ENCODE data around the gene MRPL32.

The MRPL32 gene

GRCh38 chr7:42967391-42967790 is 35.2 kb downstream of the MRPL32 start:
- no peak for DNase-seq

- DNase-seq: no peak
Observed at GRCh38 chr7:42972699-42973500, 40.7 kb downstream of the MRPL32 start.

GRCh38 chr7:42976371-42976770 is 44.2 kb downstream of the MRPL32 start:
- DNase-seq: no peak

GRCh38 chr7:42978496-42978895 is 46.3 kb downstream of the MRPL32 start:
- DNase-seq: no peak

- DNase-seq: no peak
Observed at GRCh38 chr7:42980084-42980483, 47.9 kb downstream of the MRPL32 start.

GRCh38 chr7:42980514-42980913 is 48.3 kb downstream of the MRPL32 start:
- DNase-seq: no peak

- no peak for DNase-seq
Observed at GRCh38 chr7:42981601-42982000, 49.4 kb downstream of the MRPL32 start.

- DNase-seq: no peak
Observed at GRCh38 chr7:42982604-42983115, 50.5 kb downstream of the MRPL32 start.

GRCh38 chr7:42984137-42984536 is 52.0 kb downstream of the MRPL32 start:
- no peak for DNase-seq

GRCh38 chr7:42986213-42986612 is 54.0 kb downstream of the MRPL32 start:
- no peak for DNase-seq

- no peak for DNase-seq
Observed at GRCh38 chr7:42986781-42987248, 54.6 kb downstream of the MRPL32 start.
